Subcutaneous adipose tissue (tissue), 4 donors: ENCODE data around the gene CDC27. TPM values are rescaled to one million over a fixed set of nuclear protein-coding genes. Genes with fewer than 3 reads are reported as not detected.

ENCODE experiments used
- total RNA-seq, 4 donors: library from RNA; depleted of rRNA; stranded (reverse); fragments of >200 nt; gene quantifications; one replicate each; pipeline ENCODE4 v1.1.0, GENCODE V29; 2016
- TF ChIP-seq, protein P1 (sequence below): fragments of 450-650 bp; IDR thresholded peaks from one replicate; pipeline ENCODE4 v1.5.1; 2016; ENCODE audit warnings: low read depth, mild to moderate bottlenecking, control low read depth, antibody characterized with exemption, moderate library complexity

CDC27 gene
- total RNA-seq, 4 donors from 2014 or later, result 62.5 to 129 (median 71.8) TPM

DNA sequence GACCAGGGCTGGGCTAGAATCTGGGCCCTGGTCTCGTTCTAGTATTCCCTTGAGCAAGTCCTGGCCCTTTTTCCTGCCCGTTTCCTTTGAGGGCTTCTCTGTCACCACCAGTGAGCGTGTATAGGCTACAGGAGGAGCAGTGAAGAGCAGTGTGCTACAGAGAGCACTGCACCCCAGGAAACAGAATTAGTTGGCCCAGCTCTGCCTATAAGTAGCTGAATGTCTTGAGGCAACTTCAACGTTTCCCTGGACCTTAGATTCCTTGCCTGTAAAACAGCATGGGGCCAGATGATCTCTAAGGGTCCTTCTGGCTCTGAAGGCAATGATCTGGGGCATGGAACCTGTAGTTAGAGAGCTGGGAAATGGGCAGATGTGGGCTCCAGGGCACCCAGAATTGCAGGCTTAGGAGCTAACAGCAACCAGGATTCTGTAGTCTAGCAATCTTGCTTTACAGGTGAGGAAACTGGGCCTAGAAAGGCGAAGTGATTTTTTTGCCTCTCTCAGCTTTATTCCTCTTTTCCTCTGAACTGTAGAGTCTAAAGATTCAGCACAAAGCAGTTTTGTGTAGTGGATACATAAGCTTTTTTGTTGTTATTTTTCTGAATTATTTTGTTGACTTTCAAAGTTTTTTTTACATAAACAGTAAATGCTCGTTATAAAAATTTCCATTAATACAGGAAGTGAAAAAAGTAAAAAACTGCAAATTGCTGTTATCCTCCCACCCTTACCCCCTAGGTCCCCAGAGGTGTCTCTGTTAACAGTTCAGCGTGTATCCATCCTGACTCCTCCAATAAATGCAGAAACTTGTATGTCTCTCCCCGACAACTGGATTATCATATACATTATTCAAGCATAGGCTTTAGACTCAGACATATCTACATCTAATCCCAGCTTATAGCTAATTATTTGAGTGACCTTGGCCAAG is 18.3 kb upstream of the CDC27 start:
- TF ChIP-seq, protein P1, sequence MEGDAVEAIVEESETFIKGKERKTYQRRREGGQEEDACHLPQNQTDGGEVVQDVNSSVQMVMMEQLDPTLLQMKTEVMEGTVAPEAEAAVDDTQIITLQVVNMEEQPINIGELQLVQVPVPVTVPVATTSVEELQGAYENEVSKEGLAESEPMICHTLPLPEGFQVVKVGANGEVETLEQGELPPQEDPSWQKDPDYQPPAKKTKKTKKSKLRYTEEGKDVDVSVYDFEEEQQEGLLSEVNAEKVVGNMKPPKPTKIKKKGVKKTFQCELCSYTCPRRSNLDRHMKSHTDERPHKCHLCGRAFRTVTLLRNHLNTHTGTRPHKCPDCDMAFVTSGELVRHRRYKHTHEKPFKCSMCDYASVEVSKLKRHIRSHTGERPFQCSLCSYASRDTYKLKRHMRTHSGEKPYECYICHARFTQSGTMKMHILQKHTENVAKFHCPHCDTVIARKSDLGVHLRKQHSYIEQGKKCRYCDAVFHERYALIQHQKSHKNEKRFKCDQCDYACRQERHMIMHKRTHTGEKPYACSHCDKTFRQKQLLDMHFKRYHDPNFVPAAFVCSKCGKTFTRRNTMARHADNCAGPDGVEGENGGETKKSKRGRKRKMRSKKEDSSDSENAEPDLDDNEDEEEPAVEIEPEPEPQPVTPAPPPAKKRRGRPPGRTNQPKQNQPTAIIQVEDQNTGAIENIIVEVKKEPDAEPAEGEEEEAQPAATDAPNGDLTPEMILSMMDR, result no peak

DNA sequence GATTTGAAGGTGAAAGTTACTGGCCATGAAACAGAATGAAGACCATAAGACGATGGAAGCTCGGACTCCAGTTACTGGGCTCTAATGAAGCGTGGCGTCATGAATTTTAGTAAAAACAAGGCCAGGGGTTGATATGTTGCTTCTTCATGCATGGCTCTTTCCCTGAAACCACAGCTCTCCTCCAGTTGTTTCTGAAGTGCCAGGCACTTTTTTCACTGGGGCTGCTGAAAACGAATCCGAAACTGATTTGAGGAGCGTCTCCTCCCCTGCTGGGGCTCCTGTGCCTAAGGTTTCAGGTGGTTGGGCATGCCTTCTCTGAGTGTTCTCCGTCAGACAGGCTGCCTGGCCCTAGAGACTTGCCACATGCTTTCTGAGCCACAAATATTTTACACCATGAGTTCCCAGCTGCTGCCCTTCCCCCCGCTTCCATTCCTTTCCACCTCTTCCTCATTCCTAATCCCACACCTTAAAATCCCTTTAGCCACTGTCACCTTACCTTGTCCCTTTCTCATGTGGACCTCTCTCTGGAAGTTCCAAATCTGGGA is 16.4 kb upstream of the CDC27 start:
- TF ChIP-seq, protein P1, result no peak

DNA sequence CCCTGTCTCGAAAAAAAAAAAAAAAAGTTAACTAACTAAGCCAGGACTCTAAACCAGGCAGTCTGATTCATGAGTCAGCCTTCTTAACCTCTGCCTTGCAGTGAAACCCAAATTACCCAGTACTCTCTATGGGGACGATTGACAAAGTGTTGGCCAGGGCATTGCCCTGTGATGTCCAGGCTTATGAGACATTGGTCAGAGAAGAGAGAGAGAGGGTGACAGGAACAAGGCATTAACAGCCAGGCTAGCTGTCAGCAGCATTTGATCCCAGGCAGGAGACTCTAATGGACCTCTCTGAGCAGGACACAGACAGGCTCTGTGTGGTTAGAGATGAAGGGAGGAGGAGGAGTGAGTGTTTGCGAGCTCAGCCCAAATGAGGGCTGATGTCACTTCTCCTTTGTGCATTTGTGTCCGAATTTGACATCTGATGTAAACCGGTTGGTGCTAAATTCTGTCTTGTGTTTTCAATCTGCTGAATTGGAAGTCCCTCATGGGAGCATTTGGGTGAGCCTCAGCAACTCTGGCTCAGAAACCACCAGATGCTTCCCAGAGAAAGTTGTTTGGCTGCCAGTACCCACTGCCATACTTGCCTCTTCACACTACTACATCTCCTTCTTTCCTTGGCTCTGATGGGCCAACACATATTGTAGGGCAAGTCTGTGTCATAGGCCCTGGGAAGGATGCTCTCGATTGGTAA is 15.8 kb upstream of the CDC27 start:
- TF ChIP-seq, protein P1, result no peak

GRCh38 chr17:47203984-47204721 is 15.1 kb upstream of the CDC27 start:
- TF ChIP-seq, protein P1, result no peak

DNA sequence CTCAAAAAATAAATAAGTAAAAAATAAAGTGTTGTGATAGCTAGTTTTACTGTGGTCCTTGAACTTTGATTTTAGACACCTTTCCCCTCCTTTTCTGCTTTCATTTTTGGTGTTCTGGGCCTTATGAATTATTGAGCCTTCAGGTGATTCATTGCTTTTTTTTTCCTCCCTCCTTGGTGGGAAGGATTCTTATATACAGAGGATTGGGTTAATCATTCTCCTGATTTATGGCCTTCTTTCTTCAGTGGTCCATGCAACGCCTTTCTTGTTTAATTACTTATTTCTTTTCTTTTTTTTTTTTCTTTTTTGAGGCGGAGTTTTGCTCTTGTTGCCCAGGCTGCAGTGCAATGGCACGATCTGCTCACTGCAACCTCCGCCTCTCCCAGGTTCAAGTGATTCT is 12.1 kb upstream of the CDC27 start:
- TF ChIP-seq, protein P1, result no peak

DNA sequence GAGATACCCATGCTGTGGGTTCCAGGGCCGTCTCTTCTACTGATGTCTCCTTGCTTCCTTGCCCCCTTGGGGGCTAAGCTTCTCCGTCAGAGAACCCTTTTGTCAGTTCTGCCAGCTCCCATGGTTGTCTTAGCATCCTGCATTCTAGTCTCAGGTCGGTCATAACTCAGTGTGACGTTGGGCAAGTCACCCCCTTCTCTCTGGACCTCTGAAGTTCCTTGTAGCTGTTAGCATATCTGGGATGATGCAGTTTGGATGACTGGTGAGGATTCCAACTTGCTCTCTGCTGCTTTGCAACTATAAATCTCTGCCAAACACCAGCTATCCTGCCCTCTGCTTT is 11.2 kb upstream of the CDC27 start:
- TF ChIP-seq, protein P1, result no peak
